ENCODE data around the gene ARID5A.

ARID5A gene

GRCh38 chr2:96584017-96584416 is 47.5 kb downstream of the ARID5A start:
- Histone ChIP-seq H3K27ac (no peak overlapping the region), H3K27me3 (replicated peaks) (no peaks in the 10 kb centered on the region), H3K36me3 (replicated peaks) (no peaks in the 10 kb centered on the region), H3K4me3 (ENCODE audit: low read depth, low read length) (no peak overlapping the region)
- in situ Hi-C loops (cut with HindIII; ENCODE audit: low pct_ligation_motif_present, low sequenced_read_pairs): no loop called here
- DNase-seq: peak; percentile 32
- TF ChIP-seq CTCF (IDR thresholded peaks at IDR 0.05; ENCODE audit: low read depth, low read length, missing control alignments): no peak

GRCh38 chr2:96587843-96588242 is 51.3 kb downstream of the ARID5A start:
- TF ChIP-seq CTCF (IDR thresholded peaks at IDR 0.05; ENCODE audit: low read depth, low read length, missing control alignments): no peak
- no peak for DNase-seq
- Histone ChIP-seq H3K36me3 (replicated peaks) (peaks cover 6% of the 10 kb centered on the region), H3K27ac (no peak overlapping the region), H3K27me3 (replicated peaks) (no peaks in the 10 kb centered on the region), H3K4me3 (ENCODE audit: low read depth, low read length) (no peak overlapping the region)
- in situ Hi-C loops (cut with HindIII; ENCODE audit: low pct_ligation_motif_present, low sequenced_read_pairs): no loop called here

DNA sequence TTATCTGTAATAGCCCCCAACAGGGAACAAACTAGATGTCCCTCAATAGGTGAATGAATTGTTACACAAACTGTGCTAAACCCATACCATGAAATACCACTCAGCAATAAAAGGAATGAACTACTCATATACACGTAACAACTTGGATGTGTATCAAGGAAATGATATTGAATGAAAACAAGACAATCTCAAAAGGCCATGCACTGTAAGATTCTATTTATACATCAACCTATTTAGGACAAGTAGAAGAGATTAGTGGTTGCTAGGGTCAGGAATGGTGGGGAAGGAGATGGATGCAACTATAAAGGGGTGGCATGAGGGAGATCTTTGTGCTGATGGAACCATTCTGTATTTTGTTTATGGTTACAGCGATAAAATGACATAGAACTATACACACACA is 54.5 kb downstream of the ARID5A start:
- H3K27me3 ChIP-seq (replicated peaks): no peaks in the 10 kb centered on the region
- no peak overlapping the region for H3K4me3 ChIP-seq (ENCODE audit: low read depth, low read length)
- peaks cover 31% of the 10 kb centered on the region for H3K36me3 ChIP-seq (replicated peaks)
- no peak overlapping the region for H3K27ac ChIP-seq
- in situ Hi-C loops (cut with HindIII; ENCODE audit: low pct_ligation_motif_present, low sequenced_read_pairs): no loop called here
- TF ChIP-seq CTCF (IDR thresholded peaks at IDR 0.05; ENCODE audit: low read depth, low read length, missing control alignments): no peak
- no peak for DNase-seq

DNA sequence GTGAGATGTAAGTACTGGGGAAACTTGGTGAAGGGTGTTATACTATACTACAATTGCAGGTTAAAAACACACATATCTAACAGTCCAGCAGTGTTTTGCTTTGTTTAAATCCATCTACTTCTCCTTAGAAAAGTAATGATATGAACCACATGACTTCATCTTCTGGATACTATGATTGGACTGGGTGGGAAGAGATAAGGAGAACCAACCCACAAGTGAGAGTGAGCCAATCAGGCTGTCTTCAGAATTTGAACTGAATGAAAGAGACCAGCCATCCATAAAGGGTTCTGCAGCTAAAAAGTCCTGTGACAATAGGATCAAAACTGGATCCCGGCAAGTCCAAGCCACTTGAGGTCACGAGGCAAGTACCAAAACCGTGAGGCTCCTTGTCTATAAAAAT is 54.9 kb downstream of the ARID5A start:
- Histone ChIP-seq H3K27ac (no peak overlapping the region), H3K27me3 (replicated peaks) (no peaks in the 10 kb centered on the region), H3K36me3 (replicated peaks) (peaks cover 34% of the 10 kb centered on the region), H3K4me3 (ENCODE audit: low read depth, low read length) (no peak overlapping the region)
- TF ChIP-seq CTCF (IDR thresholded peaks at IDR 0.05; ENCODE audit: low read depth, low read length, missing control alignments): no peak
- no peak for DNase-seq
- in situ Hi-C loops (cut with HindIII; ENCODE audit: low pct_ligation_motif_present, low sequenced_read_pairs): no loop called here

DNA sequence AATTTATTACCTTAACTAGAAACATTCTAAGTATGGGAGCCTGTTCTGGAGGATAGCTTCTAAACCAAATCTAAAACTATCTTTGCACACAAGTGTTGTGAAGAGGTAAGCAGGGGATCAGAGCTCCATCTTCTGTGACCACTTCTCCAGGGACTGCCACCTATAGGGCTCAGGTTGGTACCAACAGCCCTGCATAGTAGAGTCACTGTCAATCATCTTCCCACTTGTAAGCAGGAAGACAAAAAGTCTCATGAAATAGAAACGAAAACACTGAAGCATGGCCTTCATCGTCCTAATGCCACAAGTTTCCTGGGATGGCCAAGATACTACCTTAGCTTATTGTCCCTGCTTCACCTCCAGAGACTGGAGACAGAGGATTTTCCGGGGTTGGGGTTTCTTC is 57.7 kb downstream of the ARID5A start:
- H3K27ac ChIP-seq: no peak overlapping the region
- peaks cover 55% of the 10 kb centered on the region for H3K36me3 ChIP-seq (replicated peaks)
- no peak overlapping the region for H3K4me3 ChIP-seq (ENCODE audit: low read depth, low read length)
- H3K27me3 ChIP-seq (replicated peaks): no peaks in the 10 kb centered on the region
- no peak for TF ChIP-seq CTCF (IDR thresholded peaks at IDR 0.05; ENCODE audit: low read depth, low read length, missing control alignments)
- in situ Hi-C loops (cut with HindIII; ENCODE audit: low pct_ligation_motif_present, low sequenced_read_pairs): no loop called here
- DNase-seq: no peak

DNA sequence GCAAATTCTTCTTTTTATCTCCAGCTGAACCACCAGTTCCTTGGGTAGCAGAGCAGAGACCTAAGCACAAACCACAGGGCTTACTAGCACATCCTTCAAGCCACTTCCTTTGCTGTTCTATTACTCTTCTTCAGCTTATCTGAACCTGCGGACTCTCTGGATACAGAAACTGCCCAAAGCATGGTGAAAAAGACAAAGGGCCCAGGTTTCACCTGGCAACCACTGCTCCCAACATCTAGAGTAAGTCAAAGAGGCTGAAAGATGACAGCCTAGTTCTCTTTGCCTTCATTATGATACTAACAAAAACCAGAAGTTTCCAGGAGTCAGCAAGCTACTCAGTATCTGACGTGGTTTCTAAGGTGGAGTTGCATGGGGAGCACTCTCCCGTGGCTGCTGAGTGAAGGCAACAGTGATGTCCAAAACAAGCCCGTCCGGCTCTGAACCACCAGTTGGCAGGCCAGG is 58.2 kb downstream of the ARID5A start:
- no peak for DNase-seq
- in situ Hi-C loops (cut with HindIII; ENCODE audit: low pct_ligation_motif_present, low sequenced_read_pairs): no loop called here
- peaks cover 56% of the 10 kb centered on the region for H3K36me3 ChIP-seq (replicated peaks)

More for the DNA sequence above, 58.2 kb downstream of the ARID5A start:
- TF ChIP-seq CTCF (IDR thresholded peaks at IDR 0.05; ENCODE audit: low read depth, low read length, missing control alignments): no peak
- Histone ChIP-seq H3K27ac (no peak overlapping the region), H3K27me3 (replicated peaks) (no peaks in the 10 kb centered on the region), H3K4me3 (ENCODE audit: low read depth, low read length) (no peak overlapping the region)
